Nucleus accumbens (tissue), 56 donors: Measurements from ENCODE around the gene ADAMTSL2.

Experiments used
- DNase-seq, 56 donors: peaks; one replicate each; lab custom pipeline; 2025; lab: John Stamatoyannopoulos, UW

The ADAMTSL2 gene

DNA sequence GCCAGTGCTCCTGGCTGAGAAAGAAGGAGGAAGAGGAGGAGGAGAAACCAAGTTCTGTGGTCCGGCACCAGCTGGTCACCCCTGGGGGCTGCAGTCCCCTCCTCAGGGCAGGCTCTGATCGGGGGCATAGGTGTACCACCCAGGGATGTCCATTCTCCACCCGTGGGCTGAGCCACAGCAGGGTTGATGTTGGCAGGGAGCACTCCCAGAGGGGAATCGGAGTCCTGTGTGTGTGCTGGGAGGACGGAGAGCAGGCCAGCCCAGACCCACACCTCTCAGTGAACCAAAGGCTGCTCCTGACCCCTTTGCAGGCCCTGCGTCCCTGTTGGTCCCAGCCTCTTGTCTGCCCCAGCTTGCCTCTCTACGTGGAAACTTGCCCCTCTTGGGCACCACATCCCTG is 4.6 kb upstream of the ADAMTSL2 start:
- DNase-seq = no peak

DNA sequence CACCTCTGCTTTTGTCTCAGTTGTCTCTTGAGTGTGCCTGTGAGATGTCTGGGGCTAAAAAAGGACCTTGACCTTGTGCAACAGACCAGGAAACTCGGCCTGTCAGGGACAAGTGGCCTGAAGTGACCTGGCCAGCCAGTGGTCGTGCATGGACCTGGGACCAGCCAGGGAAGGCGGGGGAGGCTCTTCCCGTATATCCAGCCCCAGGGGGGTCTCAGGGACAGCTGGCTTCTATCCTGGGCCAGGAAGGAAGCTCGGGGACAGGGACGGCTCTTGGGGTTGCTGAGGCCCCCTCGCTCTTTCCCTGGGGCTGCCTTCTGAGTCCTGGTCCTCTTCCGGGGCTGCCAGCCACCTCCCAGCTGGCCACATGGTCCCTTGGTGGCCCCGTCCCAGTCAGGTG is 3.2 kb upstream of the ADAMTSL2 start:
- DNase-seq = no peak

GRCh38 chr9:133532937-133533668 is 1.4 kb upstream of the ADAMTSL2 start:
- DNase-seq = peak in 41 of 56 donors; percentile 9 to 78 (median 38)

DNA sequence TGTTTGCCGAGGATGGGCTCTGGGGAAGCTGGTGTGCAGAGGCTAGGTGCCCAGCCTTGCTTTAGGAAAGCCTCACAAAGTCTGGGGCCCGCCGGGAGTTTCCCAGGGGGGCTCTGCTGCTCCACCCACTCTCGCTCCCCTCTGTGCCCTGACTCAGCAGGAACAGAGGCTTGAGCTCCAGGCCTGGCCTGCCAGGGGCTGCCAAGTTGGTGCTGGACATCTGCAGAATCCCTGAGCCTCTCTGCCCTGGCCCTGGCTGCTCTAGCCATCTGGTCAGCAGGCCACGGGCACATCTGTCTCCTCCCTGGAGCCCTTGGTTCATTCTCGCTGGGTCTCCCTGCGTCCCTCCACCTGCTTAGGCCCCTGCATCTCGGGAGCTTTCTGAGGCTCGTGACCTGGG is 647 bp upstream of the ADAMTSL2 start:
- peak in 14 of 56 donors; percentile 17 to 60 (median 44) for DNase-seq

- DNase-seq = no peak
Measured at GRCh38 chr9:133535306-133535877, 888 bp downstream of the ADAMTSL2 start.

- no peak for DNase-seq
Measured at GRCh38 chr9:133536080-133536479, 1.6 kb downstream of the ADAMTSL2 start.

DNA sequence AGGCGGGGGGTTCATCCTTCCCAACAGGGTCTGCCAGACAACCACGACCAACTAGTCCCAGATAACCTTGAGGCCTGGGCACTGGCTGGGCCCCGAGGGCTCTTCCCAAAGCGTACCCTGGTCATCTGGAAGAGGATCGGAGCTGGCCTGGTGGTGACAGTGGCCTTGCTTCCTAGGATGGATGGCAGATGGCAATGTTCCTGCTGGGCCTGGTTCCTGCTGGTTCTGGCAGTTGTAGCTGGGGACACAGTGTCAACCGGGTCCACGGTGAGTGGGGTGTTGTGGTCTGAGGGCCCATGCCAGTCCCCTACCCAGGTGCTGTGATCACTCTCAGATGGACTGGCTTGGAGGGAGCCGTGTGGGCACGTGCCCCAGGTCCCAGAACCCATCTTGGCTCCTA is 2.0 kb downstream of the ADAMTSL2 start:
- DNase-seq = no peak

DNA sequence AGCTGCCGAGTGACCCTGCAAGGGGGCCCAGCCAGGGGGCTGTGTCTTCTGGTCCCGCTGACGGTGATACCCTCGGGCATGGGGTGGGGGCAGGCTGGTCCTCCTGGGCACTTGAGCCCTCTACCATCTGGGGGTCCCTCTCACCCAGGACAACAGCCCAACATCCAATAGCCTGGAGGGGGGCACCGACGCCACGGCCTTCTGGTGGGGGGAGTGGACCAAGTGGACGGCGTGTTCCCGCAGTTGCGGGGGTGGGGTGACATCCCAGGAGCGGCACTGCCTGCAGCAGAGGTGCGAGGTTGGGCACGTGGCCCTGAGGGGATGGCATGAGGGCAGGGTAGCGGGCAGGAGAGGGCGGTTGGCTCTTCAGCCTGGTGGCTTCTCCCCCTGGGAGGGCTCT is 2.8 kb downstream of the ADAMTSL2 start:
- no peak for DNase-seq

GRCh38 chr9:133538176-133538575 is 3.7 kb downstream of the ADAMTSL2 start:
- DNase-seq = no peak

DNA sequence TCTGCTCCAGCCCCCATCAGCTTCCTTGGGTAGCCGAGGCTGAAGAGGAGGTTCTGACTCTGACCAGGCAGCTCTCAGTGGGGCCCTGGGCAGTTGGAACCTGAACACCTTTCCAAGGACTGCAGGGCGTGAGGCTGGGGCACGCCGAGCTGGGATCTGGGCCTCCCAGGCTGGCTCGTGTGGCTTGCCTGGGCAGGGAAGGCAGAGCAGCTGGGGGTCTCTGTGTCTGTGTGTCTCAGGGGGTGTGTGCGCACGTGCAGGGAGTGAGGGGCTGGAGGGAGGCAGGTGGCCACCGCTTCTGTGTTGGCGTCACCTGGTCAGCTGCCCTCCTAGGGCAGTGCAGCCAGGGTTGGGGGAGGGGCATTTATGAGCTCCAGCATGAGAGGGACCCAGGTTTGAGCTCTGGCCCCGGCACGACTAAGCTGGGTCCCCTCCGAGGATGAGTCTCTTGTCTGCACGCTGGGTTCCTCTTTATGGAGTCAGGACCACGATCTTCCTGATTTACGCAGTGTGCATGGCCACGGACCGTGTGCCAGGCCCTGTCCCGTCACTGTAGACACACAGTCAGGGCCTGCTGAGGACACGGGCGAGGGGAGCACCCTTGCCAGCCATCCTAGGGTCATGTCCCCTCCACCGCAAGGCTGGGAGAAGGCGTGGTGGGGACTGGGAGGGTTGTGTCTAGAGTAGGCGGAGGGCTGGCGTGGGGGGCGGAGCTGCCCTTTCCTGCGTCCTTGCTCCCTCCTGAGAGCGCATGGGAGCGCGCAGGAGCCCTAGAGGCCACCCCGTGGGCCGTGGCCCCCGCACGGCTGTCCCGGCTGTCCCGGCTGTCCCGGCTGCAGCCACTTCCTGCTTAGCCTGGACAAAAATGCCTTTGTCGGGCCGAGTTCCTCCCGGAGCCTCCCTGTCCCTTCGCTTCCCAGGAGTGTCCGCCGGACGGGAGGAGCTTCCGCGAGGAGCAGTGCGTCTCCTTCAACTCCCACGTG is 4.6 kb downstream of the ADAMTSL2 start:
- DNase-seq = peak in 29 of 56 donors; percentile 11 to 73 (median 36)

DNA sequence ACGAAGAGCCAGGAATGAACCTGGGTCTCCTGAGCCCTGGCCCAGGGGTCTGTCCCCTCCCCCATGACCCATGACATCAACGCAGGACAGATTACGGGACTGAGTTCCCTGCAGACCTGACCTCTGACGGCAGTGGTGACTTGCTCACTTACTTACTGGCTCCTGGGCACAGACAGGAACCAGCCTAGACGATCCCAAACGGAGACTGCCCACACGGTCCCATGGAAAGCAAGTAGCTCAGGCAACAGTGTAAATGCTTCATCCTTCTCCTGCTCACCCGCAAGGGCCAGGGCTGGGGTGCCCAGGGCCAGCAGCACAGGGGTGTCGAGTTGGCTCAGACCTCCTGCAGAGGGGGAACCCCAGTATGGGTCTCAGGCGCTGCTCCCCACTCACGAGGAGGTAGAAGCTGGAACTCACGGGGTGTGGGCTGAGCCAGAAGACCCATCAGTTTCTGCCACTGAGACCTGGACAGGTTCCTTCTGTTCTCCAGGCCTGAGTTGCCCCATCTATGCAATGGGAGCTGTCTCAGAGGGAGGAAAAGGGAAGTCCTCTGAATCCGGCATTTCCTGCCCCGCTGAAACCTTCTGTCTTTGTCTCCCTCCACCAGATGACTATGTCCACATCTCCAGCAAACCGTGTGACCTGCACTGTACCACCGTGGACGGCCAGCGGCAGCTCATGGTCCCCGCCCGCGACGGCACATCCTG is 5.6 kb downstream of the ADAMTSL2 start:
- DNase-seq = peak in 1 of 56 donors; percentile 14

DNA sequence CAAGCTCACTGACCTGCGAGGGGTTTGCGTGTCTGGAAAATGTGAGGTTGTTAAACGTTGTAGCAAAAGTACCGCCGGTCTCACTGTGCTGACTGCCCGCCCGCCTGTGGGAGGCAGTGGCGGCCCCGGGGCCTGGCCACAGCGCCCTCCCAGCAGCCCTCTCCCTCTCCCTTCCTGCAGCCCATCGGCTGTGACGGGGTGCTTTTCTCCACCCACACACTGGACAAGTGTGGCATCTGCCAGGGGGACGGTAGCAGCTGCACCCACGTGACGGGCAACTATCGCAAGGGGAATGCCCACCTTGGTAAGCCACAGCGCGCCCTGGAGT is 6.2 kb downstream of the ADAMTSL2 start:
- no peak for DNase-seq

DNA sequence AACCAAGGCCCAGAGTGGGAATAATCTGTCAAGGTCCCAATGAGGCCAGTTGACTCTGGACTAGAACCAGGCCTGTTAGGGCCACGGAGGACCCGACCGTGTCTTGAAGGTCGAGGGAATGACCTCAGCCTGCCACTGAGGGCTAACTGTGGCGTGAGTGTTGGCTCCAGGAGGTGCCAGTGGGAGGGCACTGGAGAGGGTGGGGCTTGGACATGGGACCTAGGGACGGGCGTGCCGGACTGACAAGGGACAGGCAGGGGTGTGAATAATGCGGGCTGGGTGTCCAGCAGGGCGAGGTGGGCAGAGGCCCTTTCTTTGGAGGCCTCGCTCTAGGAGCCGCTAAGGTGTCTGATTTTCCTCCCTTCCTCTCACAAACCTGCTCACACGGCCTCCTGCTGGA is 7.5 kb downstream of the ADAMTSL2 start:
- DNase-seq = no peak

DNA sequence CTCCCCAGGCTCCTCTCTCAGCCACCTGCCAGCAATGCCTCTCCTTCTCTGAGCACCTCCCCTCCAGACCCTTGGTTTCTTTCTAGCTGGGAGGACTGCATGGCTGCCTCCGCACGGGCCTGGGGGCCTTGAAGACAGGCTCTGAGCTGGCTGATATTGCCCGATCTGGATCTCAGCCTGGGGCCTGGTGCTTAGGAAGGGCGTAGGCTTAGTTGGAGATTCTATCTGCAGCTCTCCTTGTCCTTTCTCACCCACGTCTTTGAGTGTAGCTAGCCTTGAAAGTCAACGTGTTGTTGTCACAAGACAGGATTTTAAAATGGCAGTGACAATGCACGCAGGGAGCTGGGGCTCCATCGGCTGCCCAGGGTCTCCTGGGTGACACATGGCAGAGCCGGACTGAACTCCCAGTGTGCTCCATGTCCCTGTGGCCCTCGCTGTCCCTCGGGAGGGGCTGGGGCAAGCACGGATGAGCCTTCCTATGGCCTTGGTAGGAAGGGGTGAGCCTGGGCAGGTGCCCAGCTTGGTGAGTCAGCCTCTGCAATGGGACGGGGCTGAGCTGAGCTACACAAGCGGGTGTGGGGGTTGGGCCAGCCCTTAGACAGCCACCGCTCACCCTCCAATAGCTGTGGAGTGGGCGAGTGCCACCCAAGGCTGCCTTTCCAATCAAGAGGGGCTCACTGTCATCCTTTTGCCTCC is 9.4 kb downstream of the ADAMTSL2 start:
- DNase-seq = no peak

DNA sequence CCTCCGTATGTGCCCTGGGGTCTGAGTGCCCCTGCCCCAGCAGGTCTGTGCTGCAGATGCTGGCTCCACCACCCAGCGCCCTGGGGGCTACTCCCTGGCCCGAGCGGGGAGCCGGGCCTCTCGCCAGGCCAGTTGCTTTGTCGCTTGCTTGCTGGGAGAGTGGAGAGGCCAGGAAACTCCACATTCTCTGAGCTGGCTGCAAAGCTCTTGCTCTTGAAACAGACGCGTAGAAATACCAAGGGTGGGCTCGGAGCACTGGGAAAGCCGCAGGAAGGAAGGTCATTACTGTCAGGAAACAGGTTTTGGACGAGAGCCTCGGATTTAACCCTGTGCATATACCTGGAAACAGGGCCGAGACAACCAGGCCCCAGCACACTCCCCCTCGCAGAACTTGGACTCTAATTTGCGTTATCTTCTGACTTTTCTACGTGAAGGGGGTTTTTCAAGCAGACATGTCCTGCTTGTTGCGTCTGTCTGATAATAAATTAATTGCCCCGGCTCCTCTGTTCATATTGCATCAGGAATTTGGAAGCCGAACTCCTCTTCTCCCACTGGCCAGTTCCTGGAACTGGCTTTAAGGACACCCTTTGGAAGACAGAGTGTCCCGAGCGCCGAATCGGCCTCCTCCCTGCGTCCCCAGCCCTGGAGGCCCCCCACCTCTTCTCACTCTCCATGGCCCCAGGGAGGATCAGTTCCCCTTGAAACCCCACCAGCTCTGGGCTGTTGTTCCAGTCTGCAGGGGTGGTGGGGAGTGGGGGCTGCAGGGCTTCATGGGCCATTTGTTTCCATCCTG is 11.2 kb downstream of the ADAMTSL2 start:
- no peak for DNase-seq

GRCh38 chr9:133546287-133546680 is 11.8 kb downstream of the ADAMTSL2 start:
- no peak for DNase-seq

DNA sequence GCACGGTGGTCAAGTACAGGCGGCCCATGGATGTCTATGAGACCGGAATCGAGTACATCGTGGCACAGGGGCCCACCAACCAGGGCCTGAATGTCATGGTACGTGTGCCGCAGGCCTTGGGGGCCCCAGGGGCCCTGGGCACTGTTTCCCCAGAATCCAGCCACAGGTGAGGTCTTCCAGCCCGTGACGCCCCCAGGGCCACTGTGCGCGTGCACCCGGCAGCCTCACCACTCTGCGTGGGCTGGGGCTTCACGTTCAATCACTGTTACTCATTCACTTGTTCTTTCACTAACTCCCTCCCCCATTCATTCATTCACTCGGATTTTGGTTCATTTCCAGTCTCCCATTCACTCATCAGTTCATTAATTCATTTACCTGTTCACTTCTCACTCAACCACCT is 12.6 kb downstream of the ADAMTSL2 start:
- DNase-seq = no peak

GRCh38 chr9:133551446-133551845 is 16.9 kb downstream of the ADAMTSL2 start:
- no peak for DNase-seq

DNA sequence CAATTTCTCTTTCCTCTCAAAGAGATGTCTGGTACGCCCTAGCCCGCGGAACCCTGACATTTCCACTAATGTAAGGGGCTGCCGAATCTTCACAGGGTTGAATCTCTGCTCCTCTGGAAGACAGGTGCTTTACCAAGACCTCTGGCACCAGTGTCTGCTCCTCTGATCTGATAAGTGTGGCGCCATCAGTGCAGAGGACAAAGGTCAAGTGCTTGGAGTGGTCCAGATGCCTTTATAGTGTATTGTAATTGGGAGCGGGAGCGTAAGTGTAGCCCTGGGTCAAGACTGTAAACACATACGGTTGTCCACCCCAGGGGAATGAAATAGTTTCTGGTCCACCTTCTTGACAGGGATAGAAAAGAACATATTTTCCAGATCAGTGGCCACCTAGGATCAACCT is 17.7 kb downstream of the ADAMTSL2 start:
- DNase-seq = no peak
